ENCODE measurements around the gene COPG2. TPM values are rescaled to one million over a fixed set of nuclear protein-coding genes. Genes with fewer than 3 reads are reported as not detected.

COPG2 gene
- total RNA-seq, 4 donors from 2014 or later, result 12.5 to 15.0 (median 14.0) TPM

DNA sequence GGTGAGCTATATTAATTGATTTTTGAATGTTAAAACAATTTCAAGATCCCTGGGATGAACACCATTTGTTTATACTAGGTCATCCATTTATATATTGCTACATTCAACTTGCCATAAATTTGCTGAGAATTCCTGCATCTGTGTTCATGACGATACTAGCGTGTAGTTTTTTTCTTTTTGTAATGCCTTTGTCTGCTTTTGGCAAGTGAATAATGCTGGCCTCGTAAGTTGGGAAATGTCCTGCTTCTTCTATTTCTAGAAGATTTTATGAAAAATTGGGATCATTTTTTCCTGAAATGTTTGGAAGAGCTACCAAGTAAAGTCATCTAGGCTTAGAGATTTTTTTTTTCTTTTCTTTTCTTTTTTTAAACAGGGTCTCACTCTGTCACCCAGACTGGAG lies 189.6 kb downstream of the COPG2 start:
- intact Hi-C loops (cut with DNase I; ENCODE audit: low total_unique reads) (no loop called here), in situ Hi-C loops (cut with MboI; ENCODE audit: low sequenced_read_pairs in 4 of 4) (no loop called here)
- DNase-seq (no peak), ATAC-seq (no peak)
- no peaks in the 10 kb centered on the region for H3K36me3 ChIP-seq
- peaks cover 0 to 3% (median 0%) of the 10 kb centered on the region in 3 donors for H3K27me3 ChIP-seq
- no peak for TF ChIP-seq POLR2A (IDR thresholded peaks at IDR 0.05)
- TF ChIP-seq, protein P1, sequence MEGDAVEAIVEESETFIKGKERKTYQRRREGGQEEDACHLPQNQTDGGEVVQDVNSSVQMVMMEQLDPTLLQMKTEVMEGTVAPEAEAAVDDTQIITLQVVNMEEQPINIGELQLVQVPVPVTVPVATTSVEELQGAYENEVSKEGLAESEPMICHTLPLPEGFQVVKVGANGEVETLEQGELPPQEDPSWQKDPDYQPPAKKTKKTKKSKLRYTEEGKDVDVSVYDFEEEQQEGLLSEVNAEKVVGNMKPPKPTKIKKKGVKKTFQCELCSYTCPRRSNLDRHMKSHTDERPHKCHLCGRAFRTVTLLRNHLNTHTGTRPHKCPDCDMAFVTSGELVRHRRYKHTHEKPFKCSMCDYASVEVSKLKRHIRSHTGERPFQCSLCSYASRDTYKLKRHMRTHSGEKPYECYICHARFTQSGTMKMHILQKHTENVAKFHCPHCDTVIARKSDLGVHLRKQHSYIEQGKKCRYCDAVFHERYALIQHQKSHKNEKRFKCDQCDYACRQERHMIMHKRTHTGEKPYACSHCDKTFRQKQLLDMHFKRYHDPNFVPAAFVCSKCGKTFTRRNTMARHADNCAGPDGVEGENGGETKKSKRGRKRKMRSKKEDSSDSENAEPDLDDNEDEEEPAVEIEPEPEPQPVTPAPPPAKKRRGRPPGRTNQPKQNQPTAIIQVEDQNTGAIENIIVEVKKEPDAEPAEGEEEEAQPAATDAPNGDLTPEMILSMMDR (IDR thresholded peaks at IDR 0.05 in 4 of 5, conservative IDR thresholded peaks at IDR 0.05 in 1 of 5), result no peak
- no peak overlapping the region for H3K4me3 ChIP-seq
- H3K9me3 ChIP-seq, result peaks cover 0 to 9% (median 0%) of the 10 kb centered on the region in 3 donors
- H3K27ac ChIP-seq, result no peak overlapping the region
- H3K4me1 ChIP-seq, result no peaks in the 10 kb centered on the region

DNA sequence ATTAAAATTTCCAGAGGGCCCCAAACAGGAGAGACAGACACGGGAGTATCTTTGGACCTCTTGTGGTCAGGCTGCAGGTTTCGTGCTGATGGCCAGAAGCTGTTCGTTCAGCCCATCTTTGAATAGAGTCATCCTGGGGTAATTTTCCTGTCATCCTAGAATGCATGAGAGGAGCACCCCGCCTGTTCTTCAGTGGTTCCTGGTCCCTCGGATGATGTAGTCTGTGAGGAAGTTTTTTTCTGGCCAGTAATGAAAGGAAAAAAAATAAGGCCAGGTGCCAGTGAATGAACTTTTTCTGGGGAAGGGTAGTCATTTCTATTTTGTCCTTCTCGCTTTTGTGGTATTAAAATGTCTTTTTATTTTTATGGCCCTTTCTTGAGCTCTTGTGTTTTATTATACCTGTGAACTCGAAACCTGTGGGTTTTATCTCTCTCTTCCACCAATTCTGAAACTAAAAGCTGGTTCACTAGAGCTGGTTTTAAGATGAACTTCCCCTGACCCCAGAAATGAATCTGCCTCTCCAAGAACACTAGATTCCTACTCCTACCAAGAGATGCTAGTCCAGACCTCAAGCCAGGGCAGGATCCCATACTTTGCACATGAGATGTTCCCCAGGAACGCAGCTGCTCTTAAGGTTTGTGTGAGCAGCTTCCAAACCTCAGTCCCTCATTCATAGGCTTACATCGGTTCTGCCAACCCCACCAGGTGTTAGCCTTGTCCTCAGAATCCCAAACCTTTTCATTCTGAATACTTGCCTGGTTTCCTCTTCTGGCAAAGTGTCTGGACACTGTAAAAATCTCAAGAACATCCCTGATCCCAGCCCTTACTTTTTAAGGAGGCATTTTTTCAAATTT lies 192.0 kb downstream of the COPG2 start:
- TF ChIP-seq, protein P1 (IDR thresholded peaks at IDR 0.05 in 4 of 5, conservative IDR thresholded peaks at IDR 0.05 in 1 of 5), result no peak
- no peak for TF ChIP-seq POLR2A (IDR thresholded peaks at IDR 0.05)
- Histone ChIP-seq H3K27ac (no peak overlapping the region), H3K4me3 (no peak overlapping the region), H3K4me1 (no peaks in the 10 kb centered on the region), H3K36me3 (no peaks in the 10 kb centered on the region), H3K9me3 (peaks cover 0 to 9% (median 0%) of the 10 kb centered on the region in 3 donors), H3K27me3 (peaks cover 0 to 3% (median 0%) of the 10 kb centered on the region in 3 donors)
- no peak for DNase-seq
- in situ Hi-C loops (cut with MboI; ENCODE audit: low sequenced_read_pairs in 4 of 4) (no loop called here), intact Hi-C loops (cut with DNase I; ENCODE audit: low total_unique reads) (no loop called here)
- no peak for ATAC-seq

DNA sequence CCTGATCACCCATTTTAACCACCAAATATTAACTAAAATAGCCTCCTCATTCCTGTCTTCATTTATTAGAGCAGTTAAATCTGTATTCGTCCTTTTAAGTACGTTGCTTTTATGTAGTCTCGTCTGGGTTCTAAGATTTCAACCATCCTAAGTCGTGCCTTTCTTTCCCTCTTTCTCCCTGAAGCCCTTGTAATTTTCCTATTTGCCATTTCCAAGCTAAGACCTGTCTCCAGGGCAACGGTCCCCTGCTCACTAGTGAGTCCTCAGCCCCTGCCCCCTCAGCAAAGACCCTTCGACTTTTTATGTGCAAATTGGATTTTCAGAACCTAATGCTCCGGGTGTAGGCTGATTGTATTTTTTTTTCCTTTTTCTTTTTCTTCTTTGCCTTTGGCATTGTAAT lies 192.8 kb downstream of the COPG2 start:
- peaks cover 0 to 3% (median 0%) of the 10 kb centered on the region in 3 donors for H3K27me3 ChIP-seq
- intact Hi-C loops (cut with DNase I; ENCODE audit: low total_unique reads), result no loop called here
- H3K36me3 ChIP-seq, result no peaks in the 10 kb centered on the region
- ATAC-seq (no peak), DNase-seq (no peak)
- no peak for TF ChIP-seq POLR2A (IDR thresholded peaks at IDR 0.05)
- TF ChIP-seq, protein P1 (IDR thresholded peaks at IDR 0.05 in 4 of 5, conservative IDR thresholded peaks at IDR 0.05 in 1 of 5), result no peak
- no peaks in the 10 kb centered on the region for H3K4me1 ChIP-seq
- peaks cover 0 to 9% (median 0%) of the 10 kb centered on the region in 3 donors for H3K9me3 ChIP-seq
- in situ Hi-C loops (cut with MboI; ENCODE audit: low sequenced_read_pairs in 4 of 4), result no loop called here
- no peak overlapping the region for H3K4me3 ChIP-seq
- H3K27ac ChIP-seq, result no peak overlapping the region

DNA sequence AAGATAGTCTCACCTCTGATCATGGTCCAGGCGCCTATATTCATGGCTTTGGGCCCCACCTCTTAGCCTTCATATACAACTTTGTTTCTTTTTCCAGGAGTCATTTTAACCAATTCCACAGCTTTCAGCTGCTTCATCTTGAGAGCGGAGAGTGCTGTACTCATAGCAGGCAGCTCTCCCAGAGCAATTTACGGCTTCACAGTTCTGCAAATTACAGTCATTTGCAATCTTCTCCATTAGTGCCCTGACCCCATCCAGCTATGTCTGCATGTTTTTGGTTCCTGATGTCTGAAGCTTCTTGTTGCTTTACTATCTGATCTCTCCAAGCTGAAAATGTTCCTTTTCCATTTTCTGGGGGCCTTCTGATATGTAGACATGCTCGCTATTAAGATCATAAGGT lies 194.7 kb downstream of the COPG2 start:
- no peak overlapping the region for H3K27ac ChIP-seq
- H3K36me3 ChIP-seq, result no peaks in the 10 kb centered on the region
- H3K27me3 ChIP-seq, result no peaks in the 10 kb centered on the region
- TF ChIP-seq POLR2A (IDR thresholded peaks at IDR 0.05), result no peak
- TF ChIP-seq, protein P1 (IDR thresholded peaks at IDR 0.05 in 4 of 5, conservative IDR thresholded peaks at IDR 0.05 in 1 of 5), result no peak
- H3K4me3 ChIP-seq, result no peak overlapping the region
- intact Hi-C loops (cut with DNase I; ENCODE audit: low total_unique reads) (no loop called here), in situ Hi-C loops (cut with MboI; ENCODE audit: low sequenced_read_pairs in 4 of 4) (no loop called here)
- ATAC-seq (no peak), DNase-seq (no peak)
- no peaks in the 10 kb centered on the region for H3K4me1 ChIP-seq
- H3K9me3 ChIP-seq, result peaks cover 0 to 9% (median 0%) of the 10 kb centered on the region in 3 donors
